H1 (cell line): ENCODE results near the gene POFUT2. TPM values are rescaled to one million over a fixed set of nuclear protein-coding genes. Genes with fewer than 3 reads are reported as not detected.

Experiments used
- CTCF ChIA-PET: fragments of 300-600 bp; sonication (Branson Sonifier 250); formaldehyde crosslinking; loops from one replicate; lab custom pipeline; 2021; ENCODE audit not compliant: partially characterized antibody; lab: Charles Lee
- POLR2A ChIA-PET: fragments of 300-600 bp; sonication (Branson Sonifier 250); formaldehyde crosslinking; loops from one replicate; lab custom pipeline; 2021; ENCODE audit warnings: inconsistent platforms; ENCODE audit not compliant: partially characterized antibody; lab: Charles Lee
- DNase-seq, 2 experiments: peaks; one replicate each; pipeline versions ENCODE4 v3.0.0 to v3.0.0-alpha.2; 2010 to 2022; ENCODE audit warnings: low spot score in 2 of 2, low read depth in 1 of 2, mixed read lengths in 1 of 2
- FAIRE-seq: peaks from 2 replicates; lab custom pipeline; 2011; peaks lifted over from hg19 to GRCh38; lab: Jason Lieb, UNC
- H2AFZ ChIP-seq: 2 replicates; pipeline ENCODE4 v1.8.1; 2012; ENCODE audit warnings: low read length, inconsistent platforms
- H2AK5ac ChIP-seq: 2 replicates; pipeline ENCODE4 v1.6.1; 2013; ENCODE audit warnings: low read depth, low read length
- H2BK120ac ChIP-seq: replicated peaks from 2 replicates; pipeline ENCODE3; 2013; ENCODE audit warnings: low read depth, low read length, inconsistent platforms
- H2BK12ac ChIP-seq: 2 replicates; pipeline ENCODE4 v1.6.1; 2013; ENCODE audit warnings: low read depth, low read length
- H2BK15ac ChIP-seq: 2 replicates; pipeline ENCODE4 v1.6.1; 2013; ENCODE audit warnings: low read length
- H2BK20ac ChIP-seq: 2 replicates; pipeline ENCODE4 v1.6.1; 2013; ENCODE audit warnings: low read length
- H2BK5ac ChIP-seq: 2 replicates; pipeline ENCODE4 v1.6.1; 2013; ENCODE audit warnings: low read depth, low read length
- H3K14ac ChIP-seq: 2 replicates; pipeline ENCODE4 v1.6.1; 2013; ENCODE audit warnings: inconsistent platforms; ENCODE audit not compliant: insufficient read length
- H3K18ac ChIP-seq: 2 replicates; pipeline ENCODE4 v1.6.1; 2013; ENCODE audit warnings: low read length; ENCODE audit errors: extremely low read depth
- H3K23ac ChIP-seq: 2 replicates; pipeline ENCODE4 v1.6.1; 2013; ENCODE audit warnings: inconsistent platforms; ENCODE audit not compliant: insufficient read length
- H3K23me2 ChIP-seq: 2 replicates; pipeline ENCODE4 v1.6.1; 2013; ENCODE audit warnings: low read depth, low read length
- H3K27ac ChIP-seq: 2 replicates; pipeline ENCODE4 v1.6.1; 2011; ENCODE audit warnings: low read depth, low read length, inconsistent platforms
- H3K27me3 ChIP-seq, 4 experiments: replicated peaks in 1 of 4; 1 replicate in 1 of 4; 2 replicates in 3 of 4; pipeline versions ENCODE4 v1.6.1 to v1.8.1; 2011 to 2013; ENCODE audit warnings: low read length in 3 of 4, mild to moderate bottlenecking in 3 of 4, inconsistent platforms in 2 of 4, mixed read lengths in 2 of 4, moderate library complexity in 1 of 4; ENCODE audit not compliant: control insufficient read depth in 3 of 4, insufficient read depth in 3 of 4; ENCODE audit errors: extremely low read depth in 1 of 4
- H3K36me3 ChIP-seq, 4 experiments: 2 replicates each; pipeline versions ENCODE4 v1.6.1 to v1.8.1; 2011 to 2013; ENCODE audit warnings: mild to moderate bottlenecking in 4 of 4, low read length in 3 of 4, moderate library complexity in 2 of 4, control low read depth in 1 of 4, inconsistent platforms in 1 of 4; ENCODE audit not compliant: insufficient read depth in 4 of 4, control insufficient read depth in 2 of 4
- H3K4ac ChIP-seq: replicated peaks from 2 replicates; pipeline ENCODE3; 2013; ENCODE audit warnings: low read length, low read depth, mixed read lengths, inconsistent platforms; ENCODE audit not compliant: insufficient read length
- H3K4me1 ChIP-seq, 4 experiments: replicated peaks in 1 of 4; 1 replicate in 1 of 4; 2 replicates in 3 of 4; pipeline versions ENCODE4 v1.6.1 to v1.8.1; 2011 to 2013; ENCODE audit warnings: low read length in 3 of 4, inconsistent platforms in 2 of 4, mixed read lengths in 1 of 4; ENCODE audit not compliant: insufficient read depth in 4 of 4, control insufficient read depth in 3 of 4
- H3K4me2 ChIP-seq, 2 experiments: 2 replicates each; pipeline versions ENCODE4 v1.6.1 to v1.8.1; 2011 to 2013; ENCODE audit warnings: low read depth in 2 of 2, low read length in 2 of 2, control low read depth in 1 of 2, inconsistent platforms in 1 of 2, mild to moderate bottlenecking in 1 of 2; ENCODE audit not compliant: insufficient read depth in 1 of 2
- H3K4me3 ChIP-seq, 4 experiments: fragments of 200-600, 300-600 bp in 1 of 4; sonication (generic), shearing (Covaris generic), sonication (Bioruptor Twin) in 1 of 4; 2 replicates each; pipeline versions ENCODE4 v1.5.1 to v1.8.1; 2011 to 2016; ENCODE audit warnings: low read length in 4 of 4, low read depth in 3 of 4, control low read depth in 2 of 4, inconsistent platforms in 2 of 4, mild to moderate bottlenecking in 2 of 4, mixed read lengths in 1 of 4, moderate library complexity in 1 of 4; ENCODE audit not compliant: insufficient read depth in 2 of 4; ENCODE audit errors: extremely low read depth in 1 of 4
- H3K56ac ChIP-seq: replicated peaks from 2 replicates; pipeline ENCODE3; 2013; ENCODE audit warnings: low read depth, mild to moderate bottlenecking, mixed read lengths, low read length, inconsistent platforms; ENCODE audit not compliant: insufficient read length
- H3K79me1 ChIP-seq: 2 replicates; pipeline ENCODE4 v1.6.1; 2013; ENCODE audit warnings: low read depth, low read length, control low read depth
- H3K79me2 ChIP-seq, 2 experiments: 2 replicates each; pipeline versions ENCODE4 v1.6.1 to v1.8.1; 2012 to 2013; ENCODE audit warnings: low read length in 2 of 2, mild to moderate bottlenecking in 2 of 2, inconsistent platforms in 1 of 2; ENCODE audit not compliant: insufficient read depth in 2 of 2, control insufficient read depth in 1 of 2
- H3K9ac ChIP-seq, 4 experiments: replicated peaks in 1 of 4; 1 replicate in 1 of 4; 2 replicates in 3 of 4; pipeline versions ENCODE4 v1.6.1 to v1.8.1; 2011 to 2013; ENCODE audit warnings: low read depth in 3 of 4, low read length in 3 of 4, control low read depth in 2 of 4, mild to moderate bottlenecking in 2 of 4, moderate library complexity in 2 of 4, inconsistent platforms in 1 of 4; ENCODE audit errors: extremely low read depth in 1 of 4
- H3K9me3 ChIP-seq, 2 experiments: 2 replicates each; pipeline versions ENCODE4 v1.6.1 to v1.8.1; 2012 to 2013; ENCODE audit warnings: mild to moderate bottlenecking in 2 of 2, moderate library complexity in 2 of 2, control low read depth in 1 of 2, inconsistent platforms in 1 of 2, low read depth in 1 of 2, low read length in 1 of 2, mixed read lengths in 1 of 2; ENCODE audit not compliant: insufficient read depth in 2 of 2
- H4K20me1 ChIP-seq, 2 experiments: replicated peaks in 1 of 2; 2 replicates each; pipeline versions ENCODE3 to v1.8.1; 2011 to 2013; ENCODE audit warnings: inconsistent platforms in 2 of 2, low read length in 2 of 2, mild to moderate bottlenecking in 1 of 2; ENCODE audit not compliant: insufficient read depth in 2 of 2, control insufficient read depth in 1 of 2
- H4K5ac ChIP-seq: 2 replicates; pipeline ENCODE4 v1.6.1; 2013; ENCODE audit warnings: low read length, low read depth, mixed read lengths, inconsistent platforms; ENCODE audit not compliant: insufficient read length
- H4K8ac ChIP-seq: 2 replicates; pipeline ENCODE4 v1.8.0; 2013; ENCODE audit warnings: mild to moderate bottlenecking, moderate library complexity, low read length, inconsistent platforms; ENCODE audit not compliant: insufficient read depth; ENCODE audit errors: extremely low read depth
- H4K91ac ChIP-seq: replicated peaks from 2 replicates; pipeline ENCODE3; 2013; ENCODE audit warnings: low read length, mixed read lengths, inconsistent platforms; ENCODE audit not compliant: insufficient read length
- KDM1A ChIP-seq: fragments of 200-600, 300-600 bp; sonication (generic); IDR thresholded peaks from 2 replicates; pipeline ENCODE4 v1.7.1; 2016; ENCODE audit warnings: mild to moderate bottlenecking, low read length, borderline replicate concordance
- POLR2AphosphoS5 ChIP-seq: IDR thresholded peaks from 2 replicates; pipeline ENCODE4 v1.6.1; 2011; ENCODE audit warnings: low read depth, low read length
- TBP ChIP-seq: IDR thresholded peaks from 2 replicates; pipeline ENCODE4 v1.6.1; 2011; ENCODE audit warnings: low read depth, low read length, improper control_type of control experiment
- USF2 ChIP-seq: IDR thresholded peaks from 2 replicates; pipeline ENCODE4 v1.6.1; 2011; ENCODE audit warnings: low read length, improper control_type of control experiment
- WGBS, 2 experiments: shearing (Covaris generic) in 1 of 2; methylation state at CpG; one replicate each; pipeline versions ENCODE4 v1.1.6 to v1.1.7; 2013 to 2015; ENCODE audit warnings: low lambda C conversion rate in 2 of 2, mixed read lengths in 2 of 2, inconsistent platforms in 1 of 2, low coverage in 1 of 2, missing lambda C conversion rate in 1 of 2; ENCODE audit not compliant: insufficient replicate concordance in 2 of 2, insufficient coverage in 1 of 2, insufficient read length in 1 of 2; ENCODE audit errors: extremely low coverage in 1 of 2, missing lambda C conversion rate in 1 of 2; 5-methylcytosine and 5-hydroxymethylcytosine counted together
- polyA plus RNA-seq, 7 experiments: library from polyadenylated mRNA; depleted of rRNA in 3 of 7; stranded (reverse) in 5 of 7; unstranded in 2 of 7; fragments of >200 nt in 5 of 7; fragments of 200-250 nt in 2 of 7; gene quantifications; 1 replicate in 5 of 7; 2 replicates in 1 of 7; 4 replicates in 1 of 7; pipeline versions ENCODE4 v1.2.1 to v1.2.3, GENCODE V29; 2011 to 2013; ENCODE audit warnings: missing spikeins in 2 of 7, mixed read lengths in 2 of 7
- total RNA-seq: library from RNA; stranded (reverse); fragmentation: NEBNext Ultra II Directional; extraction: Animal tissue kit (Norgen Biotek cat#: 25700); gene quantifications from 2 replicates; pipeline ENCODE4 v1.2.1, GENCODE V29; 2021

POFUT2 gene
- total and polyA plus RNA-seq, 2 of the 8 experiments (the other 6 are each of a cell fraction or from before 2014, with no cell fraction given), result 13.7 to 32.1 TPM

- H3K4me1 ChIP-seq, result no peaks in the 10 kb centered on the region
- H3K4me2 ChIP-seq, result no peak overlapping the region
- 73% methylated on average over 3 of the region's 3 CpGs; no CpG with 5 or more reads in 1 of the 2 experiments for WGBS, 2 experiments
- TF ChIP-seq USF2 (no peak), TBP (no peak), KDM1A (no peak), POLR2AphosphoS5 (no peak)
- H4K20me1 ChIP-seq, result no peaks in the 10 kb centered on the region
- H2BK20ac ChIP-seq, result no peak overlapping the region
- H3K36me3 ChIP-seq, result no peaks in the 10 kb centered on the region
- H3K79me1 ChIP-seq, result no peaks in the 10 kb centered on the region
- H3K4me3 ChIP-seq, result no peak overlapping the region
- H3K79me2 ChIP-seq, result no peaks in the 10 kb centered on the region
- no peak overlapping the region for H3K4ac ChIP-seq
- H3K27me3 ChIP-seq, result no peaks in the 10 kb centered on the region; a peak in 1 of 7 replicates
- no peak overlapping the region for H2BK120ac ChIP-seq
- peak in 1 of 2 experiments; percentile 26 for DNase-seq
- no peak overlapping the region for H2BK12ac ChIP-seq
- no peak overlapping the region for H3K9ac ChIP-seq
- H3K27ac ChIP-seq, result no peak overlapping the region
- ChIA-PET POLR2A (no interaction called here), CTCF (interaction anchor here (2.0 kb wide), 1 partner anchor 9 kb away, joined by 8 read pairs; no protein-coding TSS in a partner anchor)
- no peak for FAIRE-seq
- no peak overlapping the region for H4K8ac ChIP-seq
- H2BK15ac ChIP-seq, result no peak overlapping the region
- H3K18ac ChIP-seq, result no peak overlapping the region
- H3K9me3 ChIP-seq, result peaks cover 10 to 18% of the 10 kb centered on the region in 2 experiments; a peak in 3 of 4 replicates
- no peak overlapping the region for H2BK5ac ChIP-seq
- H3K14ac ChIP-seq, result no peak overlapping the region
- no peak overlapping the region for H3K23ac ChIP-seq
- no peak overlapping the region for H4K91ac ChIP-seq
- H4K5ac ChIP-seq, result no peak overlapping the region
- H3K56ac ChIP-seq, result no peak overlapping the region
- H3K23me2 ChIP-seq, result no peaks in the 10 kb centered on the region
- no peak overlapping the region for H2AFZ ChIP-seq
- H2AK5ac ChIP-seq, result no peak overlapping the region
Measured at GRCh38 chr21:45241357-45241756, 46.3 kb downstream of the POFUT2 start.
